Limb (tissue), 2 donors: Measurements from ENCODE around the gene GTF3C1.
"Not testable (repeated sequence)": the region's sequence is repeated elsewhere in the genome, so short reads cannot be mapped to it uniquely, and the experiment has no call there.

Experiments used
- DNase-seq, 2 donors: peaks; one replicate each; pipeline ENCODE4 v3.0.0-alpha.2; 2016; ENCODE audit errors: extremely low spot score in 2 of 2

Gene GTF3C1

DNA sequence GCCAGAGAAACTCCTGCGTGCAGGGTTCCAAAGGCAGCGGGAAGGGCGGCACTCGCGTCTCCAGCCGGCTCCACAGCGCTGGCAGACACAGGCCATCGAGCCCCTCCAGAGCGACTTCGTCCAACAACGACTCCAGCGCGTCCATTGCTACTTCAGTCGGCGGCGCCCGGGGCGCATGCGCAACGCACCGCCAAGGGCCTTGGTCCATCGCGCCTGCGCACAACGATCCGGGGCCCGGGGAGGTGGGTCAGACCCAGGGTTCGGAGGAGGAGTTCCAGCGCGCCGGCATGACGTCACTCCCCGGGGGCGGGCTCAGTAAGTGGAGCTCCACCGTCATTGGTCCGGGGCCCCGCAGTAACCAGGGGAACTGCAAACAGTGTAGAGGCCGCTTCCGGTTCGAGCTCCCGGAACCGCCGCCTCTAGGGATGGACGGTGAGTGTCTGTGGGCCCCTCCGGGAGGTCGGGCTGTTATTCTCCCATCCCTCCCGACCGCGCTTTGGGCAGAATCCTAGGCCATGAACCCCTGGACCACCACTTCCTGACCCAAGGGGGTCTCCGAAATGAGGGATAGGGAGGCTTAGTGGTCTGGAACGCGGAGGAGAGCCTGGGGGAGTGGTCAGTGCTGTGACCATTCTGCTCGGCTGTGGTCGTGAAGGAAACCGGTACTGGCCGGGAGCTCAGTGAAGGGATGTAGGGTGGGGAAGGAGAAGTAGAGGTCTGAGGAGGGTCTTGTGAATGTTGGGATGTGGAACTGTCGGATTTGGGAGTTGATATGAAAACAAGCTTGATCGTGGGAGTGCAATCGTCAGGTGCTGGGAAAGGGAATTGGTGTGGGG, at the start of gene GTF3C1, which contains the start of gene KATNIP:
TSS of gene GTF3C1 (minus strand) at position 168 of the 836 bp plus-strand sequence. CDS start at position 145, 23 bp downstream.
TSS of gene KATNIP (plus strand) at position 399 of the 836 bp plus-strand sequence. CDS start at position 426, 27 bp downstream.
- peak; percentile 99 to 100 for DNase-seq

GRCh38 chr16:27598931-27599565, 49.3 kb upstream of the GTF3C1 start:
- DNase-seq = peak; percentile 24 to 39

- no peak for DNase-seq
Observed at GRCh38 chr16:27598220-27598619, 48.5 kb upstream of the GTF3C1 start.

DNA sequence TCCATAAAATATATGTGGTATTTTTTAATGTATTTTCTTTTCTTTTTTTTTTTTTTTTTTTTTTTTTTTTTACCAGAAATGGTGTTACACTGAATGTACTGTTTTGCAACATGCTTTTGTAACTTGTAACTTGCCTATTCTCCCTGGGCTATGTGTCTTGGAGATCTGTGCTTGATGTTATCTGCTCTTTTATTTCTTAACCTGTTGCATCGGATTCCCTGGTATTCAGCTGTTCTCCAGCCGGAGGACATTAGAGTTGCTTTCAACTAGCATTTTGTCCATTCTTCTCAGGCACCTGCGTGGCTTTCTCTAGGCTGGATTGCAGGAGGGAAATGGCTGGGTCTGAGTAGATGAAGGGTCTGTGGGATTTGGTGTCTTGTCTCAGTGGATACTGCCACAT, 47.6 kb upstream of the GTF3C1 start:
- DNase-seq = no peak

GRCh38 chr16:27596411-27596810, 46.7 kb upstream of the GTF3C1 start:
- DNase-seq = no peak

- no peak for DNase-seq
Observed at GRCh38 chr16:27595993-27596392, 46.3 kb upstream of the GTF3C1 start.

GRCh38 chr16:27595475-27595874, 45.8 kb upstream of the GTF3C1 start:
- DNase-seq = no peak

DNA sequence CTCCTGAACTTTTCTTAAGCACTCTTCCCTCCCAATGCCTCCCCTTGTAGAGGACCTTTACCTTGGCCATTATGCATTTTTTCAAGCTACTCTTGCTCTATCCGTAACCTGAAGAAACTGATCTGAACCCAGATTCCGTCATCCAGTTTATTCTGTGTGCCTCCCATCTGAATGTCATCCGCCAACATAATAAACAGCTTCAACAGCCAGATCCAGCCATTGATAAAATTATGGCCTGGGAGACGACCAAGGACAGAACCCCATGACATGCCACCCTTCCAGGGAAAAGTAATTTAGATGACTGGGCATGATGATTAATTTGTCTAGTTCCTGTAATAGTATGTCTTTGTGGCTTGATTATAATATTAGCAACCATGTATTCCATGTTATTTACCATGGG, 42.1 kb upstream of the GTF3C1 start:
- DNase-seq = no peak

GRCh38 chr16:27588057-27588456, 38.3 kb upstream of the GTF3C1 start:
- DNase-seq = no peak

DNA sequence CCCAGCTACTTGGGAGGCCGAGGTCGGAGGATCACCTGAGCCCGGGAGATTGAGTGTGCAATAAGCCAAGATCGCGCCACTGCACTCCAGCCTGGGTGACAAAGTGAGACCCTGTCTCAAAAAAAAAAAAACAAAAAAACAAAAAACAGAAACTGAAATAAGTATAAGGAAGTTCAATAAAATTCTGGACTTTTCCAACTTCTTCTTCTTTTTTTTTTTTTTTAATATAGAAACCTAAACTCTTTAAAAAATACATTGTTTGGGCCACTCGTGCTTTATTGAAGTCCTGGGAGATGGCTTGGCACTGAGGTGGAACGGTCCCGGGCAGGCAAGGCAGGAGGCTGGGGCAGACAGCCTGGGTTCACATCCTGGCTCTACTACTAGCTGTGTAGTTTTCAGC, 37.0 kb upstream of the GTF3C1 start:
- DNase-seq = no peak

- no peak for DNase-seq
Observed at GRCh38 chr16:27585200-27585599, 35.5 kb upstream of the GTF3C1 start.

DNA sequence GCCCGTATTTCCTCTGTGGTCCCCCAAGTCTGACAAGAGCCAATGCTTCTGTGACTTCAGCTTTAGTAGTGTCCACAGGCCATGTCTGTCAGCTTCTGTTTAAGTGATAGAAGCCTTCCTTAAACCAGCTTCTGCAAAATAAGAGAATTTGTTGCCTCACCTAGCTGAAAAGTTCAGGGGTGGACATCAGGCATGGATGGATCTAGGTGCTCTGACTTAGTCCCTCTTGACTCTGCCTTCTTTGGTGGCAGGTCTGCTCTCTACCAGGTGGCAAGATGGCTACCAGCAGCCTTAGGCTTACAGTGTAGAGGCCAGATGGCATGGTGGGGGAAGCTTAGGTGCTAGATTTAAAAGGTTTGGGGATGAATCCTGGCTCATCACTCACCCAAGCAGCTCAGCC, 33.9 kb upstream of the GTF3C1 start:
- DNase-seq = no peak

GRCh38 chr16:27582883-27583282, 33.2 kb upstream of the GTF3C1 start:
- no peak for DNase-seq

DNA sequence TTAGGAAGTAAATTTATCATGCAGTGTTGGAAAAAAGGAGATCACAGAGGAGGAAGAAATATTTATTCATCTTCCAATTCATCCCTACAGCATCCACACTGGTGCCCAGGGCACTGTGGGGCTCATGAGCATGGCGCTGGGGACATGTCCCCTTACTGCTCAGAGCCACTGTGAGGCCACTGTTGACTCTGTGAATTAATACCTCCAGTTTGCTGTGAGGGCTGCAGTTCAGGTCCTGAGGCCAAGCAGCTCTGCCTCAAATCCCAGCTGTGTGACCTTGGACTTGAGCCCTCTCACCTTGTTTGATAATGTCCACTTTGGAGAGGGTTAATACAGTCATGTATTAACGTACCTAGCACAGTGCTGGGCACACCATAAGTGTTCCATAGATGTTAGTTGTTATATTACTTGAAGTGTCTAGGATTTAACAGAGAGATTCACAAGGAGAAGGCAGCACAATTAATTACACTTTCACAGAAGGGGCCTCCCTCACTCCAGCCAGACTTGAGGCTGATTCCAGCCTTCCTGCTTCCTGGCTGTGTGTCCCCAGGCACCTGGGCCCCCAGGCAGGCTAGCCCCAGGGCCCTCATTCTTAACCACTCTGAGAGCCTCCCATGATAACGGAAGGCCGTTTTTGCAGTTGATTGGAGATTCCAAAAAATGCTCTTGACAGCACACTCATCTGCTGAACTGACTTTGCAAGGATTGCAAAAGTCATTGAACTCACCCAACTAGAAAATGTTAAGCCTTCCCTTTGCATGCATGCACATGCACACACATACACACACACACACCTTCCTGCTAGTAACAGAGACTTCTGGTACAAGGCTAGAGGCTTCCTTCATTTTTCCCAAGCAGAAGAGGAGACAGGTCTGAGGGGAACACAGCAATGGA, 29.6 kb upstream of the GTF3C1 start:
- DNase-seq = no peak

- DNase-seq = no peak
Observed at GRCh38 chr16:27576729-27577128, 27.0 kb upstream of the GTF3C1 start.

GRCh38 chr16:27572711-27573110, 23.0 kb upstream of the GTF3C1 start:
- DNase-seq = no peak

GRCh38 chr16:27571433-27572326, 22.0 kb upstream of the GTF3C1 start:
- no peak for DNase-seq

GRCh38 chr16:27570986-27571385, 21.3 kb upstream of the GTF3C1 start:
- not testable (repeated sequence) for DNase-seq

- DNase-seq = no peak
Observed at GRCh38 chr16:27568077-27568476, 18.4 kb upstream of the GTF3C1 start.

- no peak for DNase-seq
Observed at GRCh38 chr16:27566417-27566816, 16.7 kb upstream of the GTF3C1 start.

- DNase-seq = no peak
Observed at GRCh38 chr16:27564224-27564623, 14.5 kb upstream of the GTF3C1 start.
